K562 (cell line): ENCODE measurements around the gene DEDD2. TPM values are rescaled to one million over a fixed set of nuclear protein-coding genes. Genes with fewer than 3 reads are reported as not detected.

Experiments used
- CREBBP ChIP-seq: IDR thresholded peaks from one replicate; pipeline ENCODE4 v1.6.1; 2012; ENCODE audit warnings: low read depth, mild to moderate bottlenecking, control low read depth, inconsistent platforms, low read length
- IFI16 ChIP-seq: fragments of 250-450 bp; sonication (Bioruptor Pico); IDR thresholded peaks from 2 replicates; pipeline ENCODE4 v2.1.2; 2022; ENCODE audit warnings: mild to moderate bottlenecking, inconsistent platforms
- MGA ChIP-seq: fragments of 450-650 bp; IDR thresholded peaks from 2 replicates; pipeline ENCODE4 v1.6.1; 2016; ENCODE audit warnings: mild to moderate bottlenecking, moderate library complexity
- MYBL2 ChIP-seq, 2 experiments: fragments of 450-650 bp in 1 of 2; sonication (generic) in 1 of 2; formaldehyde crosslinking in 1 of 2; IDR thresholded peaks; 2 replicates each; pipeline versions ENCODE4 v1.6.1 to v1.8.1; 2017 to 2022; ENCODE audit warnings: borderline replicate concordance in 1 of 2, inconsistent platforms in 1 of 2, low read depth in 1 of 2, mild to moderate bottlenecking in 1 of 2, missing genetic modification reagents in 1 of 2, moderate library complexity in 1 of 2
- NFIC ChIP-seq: fragments of 450-650 bp; IDR thresholded peaks from 2 replicates; pipeline ENCODE4 v1.6.1; 2017; ENCODE audit warnings: mild to moderate bottlenecking, inconsistent platforms
- polyA plus RNA-seq, 8 experiments: library from polyadenylated mRNA; depleted of rRNA in 4 of 8; stranded (reverse) in 5 of 8; unstranded in 3 of 8; fragments of >200 nt; fragmentation: Nextera tagmentation in 2 of 8; fragmentation: Illumina TruSeq in 1 of 8; extraction: Ambion mirVana in 2 of 8; extraction: Trizol in 1 of 8; gene quantifications; 2 replicates each; pipeline versions ENCODE4 v1.2.1 to v1.2.3, GENCODE V29; 2011 to 2014; ENCODE audit warnings: inconsistent platforms in 1 of 8, missing spikeins in 1 of 8
- total RNA-seq, 7 experiments: library from RNA; depleted of rRNA in 6 of 7; stranded (reverse); fragments of >200 nt in 6 of 7; fragmentation: Illumina TruSeq in 2 of 7; extraction: Trizol in 2 of 7; gene quantifications; 2 replicates each; pipeline versions ENCODE4 v1.2.1 to v1.2.3, GENCODE V29; 2011 to 2021; ENCODE audit warnings: low replicate concordance in 1 of 7
- TF ChIP-seq, protein P1 (sequence below), 2 experiments: IDR thresholded peaks; 2 replicates each; pipeline ENCODE4 v1.6.1; 2011; ENCODE audit warnings: borderline replicate concordance in 1 of 2, control low read depth in 1 of 2, low read depth in 1 of 2, low read length in 1 of 2, mild to moderate bottlenecking in 1 of 2, mixed read lengths in 1 of 2, moderate library complexity in 1 of 2; ENCODE audit not compliant: insufficient read depth in 1 of 2, insufficient read length in 1 of 2, poor library complexity in 1 of 2, severe bottlenecking in 1 of 2; ENCODE audit errors: extremely low read depth in 1 of 2

Gene DEDD2
- total and polyA plus RNA-seq, 9 of the 15 experiments (the other 6 are each of a cell fraction or from before 2014, with no cell fraction given) = 4.3 to 43.0 (median 29.2) TPM

GRCh38 chr19:42196011-42197001, 21.2 kb downstream of the DEDD2 start (continued):
- TF ChIP-seq MGA (peak; percentile 77), NFIC (0 out of 2 replicates have a peak, but pooled peaks have one; percentile 14), CREBBP (no peak), IFI16 (no peak), MYBL2 (IDR thresholded peaks at IDR 0.05; ENCODE audit: low read depth) (no peak), MYBL2 (CRISPR knock-in tag; IDR thresholded peaks at IDR 0.05; ENCODE audit: borderline replicate concordance) (no peak)
- TF ChIP-seq, protein P1, sequence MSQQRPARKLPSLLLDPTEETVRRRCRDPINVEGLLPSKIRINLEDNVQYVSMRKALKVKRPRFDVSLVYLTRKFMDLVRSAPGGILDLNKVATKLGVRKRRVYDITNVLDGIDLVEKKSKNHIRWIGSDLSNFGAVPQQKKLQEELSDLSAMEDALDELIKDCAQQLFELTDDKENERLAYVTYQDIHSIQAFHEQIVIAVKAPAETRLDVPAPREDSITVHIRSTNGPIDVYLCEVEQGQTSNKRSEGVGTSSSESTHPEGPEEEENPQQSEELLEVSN (IDR thresholded peaks at IDR 0.05; ENCODE audit: borderline replicate concordance in 1 of 2, extremely low read depth in 1 of 2, insufficient read depth in 1 of 2, insufficient read length in 1 of 2, low read depth in 1 of 2, low read length in 1 of 2, poor library complexity in 1 of 2, severe bottlenecking in 1 of 2) = peak; percentile 75 to 87
